CD4-positive, alpha-beta memory T cell (primary cell): ENCODE results near the gene SLC17A7. TPM values are rescaled to one million over a fixed set of nuclear protein-coding genes. Genes with fewer than 3 reads are reported as not detected.

ENCODE experiments used
- CTCF ChIA-PET: fragments of 350-600 bp; sonication (Branson Sonifier 250); formaldehyde crosslinking; loops from one replicate; lab custom pipeline; 2021; ENCODE audit warnings: inconsistent platforms; ENCODE audit not compliant: partially characterized antibody; lab: Charles Lee
- POLR2A ChIA-PET: fragments of 350-600 bp; sonication (Branson Sonifier 250); formaldehyde crosslinking; loops from one replicate; lab custom pipeline; 2021; ENCODE audit not compliant: partially characterized antibody; lab: Charles Lee
- DNase-seq, 5 donors: peaks; one replicate each; pipeline versions ENCODE4 v3.0.0 to v3.0.0-alpha.2; 2020 to 2022; ENCODE audit warnings: mixed read lengths in 1 of 5
- H3K27ac ChIP-seq: one replicate; pipeline ENCODE4 v1.7.0; 2013; ENCODE audit warnings: low read depth, low read length
- H3K27me3 ChIP-seq: 2 replicates; pipeline ENCODE4 v1.7.0; 2013; ENCODE audit warnings: mild to moderate bottlenecking, low read length, moderate library complexity; ENCODE audit not compliant: insufficient read depth
- H3K36me3 ChIP-seq: 2 replicates; pipeline ENCODE4 v1.7.0; 2013; ENCODE audit warnings: mild to moderate bottlenecking, low read length, moderate library complexity; ENCODE audit not compliant: insufficient read depth
- H3K4me1 ChIP-seq: 2 replicates; pipeline ENCODE4 v1.7.0; 2013; ENCODE audit warnings: mild to moderate bottlenecking, low read length, moderate library complexity; ENCODE audit not compliant: insufficient read depth
- H3K4me3 ChIP-seq, 2 donors: one replicate each; pipeline ENCODE4 v1.7.0; 2013; ENCODE audit warnings: low read length in 2 of 2, mild to moderate bottlenecking in 1 of 2
- H3K9me3 ChIP-seq, 2 donors: one replicate each; pipeline ENCODE4 v1.7.0; 2013; ENCODE audit warnings: low read length in 2 of 2, control low read depth in 1 of 2; ENCODE audit not compliant: control insufficient read depth in 1 of 2
- H3K27ac Mint-ChIP-seq, 7 donors: one replicate each; pipeline ENCODE4 v1.8.0; 2020 to 2021; ENCODE audit warnings: mixed read lengths in 7 of 7, mild to moderate bottlenecking in 6 of 7, inconsistent platforms in 3 of 7, moderate library complexity in 3 of 7
- H3K27me3 Mint-ChIP-seq, 2 donors: one replicate each; pipeline ENCODE4 v1.8.0; 2020 to 2021; ENCODE audit warnings: mixed read lengths in 2 of 2
- H3K36me3 Mint-ChIP-seq, 2 donors: one replicate each; pipeline ENCODE4 v1.8.0; 2020 to 2021; ENCODE audit warnings: mixed read lengths in 2 of 2, inconsistent platforms in 1 of 2, mild to moderate bottlenecking in 1 of 2
- H3K4me1 Mint-ChIP-seq, 4 donors: one replicate each; pipeline ENCODE4 v1.8.0; 2020 to 2021; ENCODE audit warnings: mixed read lengths in 4 of 4, mild to moderate bottlenecking in 1 of 4
- H3K4me3 Mint-ChIP-seq, 8 donors: one replicate each; pipeline ENCODE4 v1.8.0; 2020 to 2021; ENCODE audit warnings: mixed read lengths in 8 of 8, mild to moderate bottlenecking in 7 of 8, moderate library complexity in 6 of 8, inconsistent platforms in 3 of 8
- H3K9me3 Mint-ChIP-seq, 8 donors: one replicate each; pipeline ENCODE4 v1.8.0; 2020 to 2021; ENCODE audit warnings: mixed read lengths in 8 of 8, mild to moderate bottlenecking in 5 of 8, inconsistent platforms in 3 of 8, moderate library complexity in 1 of 8
- intact Hi-C: fragments of 100-400 bp; cut with micrococcal nuclease; formaldehyde crosslinking; loops from one replicate; pipeline ENCODE4 v1.15.1; 2023
- polyA plus RNA-seq, 2 donors: library from polyadenylated mRNA; unstranded; fragments of 300-500 nt; fragmentation: Illumina TruSeq; gene quantifications; one replicate each; pipeline ENCODE4 v1.2.3, GENCODE V29; 2021
- total RNA-seq, 2 experiments: library from RNA; stranded (reverse); gene quantifications; one replicate each; pipeline ENCODE4 v1.2.3, GENCODE V29; 2021

Gene SLC17A7
- total and polyA plus RNA-seq, 4 experiments from 2014 or later: 0.15 to 0.25 TPM; not detected in 2

GRCh38 chr19:49487277-49488045 lies 46.1 kb upstream of the SLC17A7 start, which contains the start of gene RPL13A:
Gene RPL13A (plus strand): TSS chr19:49487608. CDS start chr19:49487630, 22 bp downstream.
- Histone ChIP-seq H3K27ac (peak within 1 kb of the TSS; percentile 85), H3K4me1 (peaks cover 39% of the 10 kb centered on the region), H3K27me3 (no peaks in the 10 kb centered on the region), H3K36me3 (peaks cover 47% of the 10 kb centered on the region), H3K4me3 (peak within 1 kb of the TSS; percentile 98 to 99), H3K9me3 (no peaks in the 10 kb centered on the region)
- DNase-seq: peak; percentile 98 to 100 (median 100)
- peaks cover 18 to 55% (median 36%) of the 10 kb centered on the region in 4 donors for H3K4me1 Mint-ChIP-seq
- H3K27ac Mint-ChIP-seq: peak within 1 kb of the TSS; percentile 95 to 98 (median 98)
- ChIA-PET CTCF (interaction anchor here (0.5 to 2.9 kb wide), 4 partner anchors 9 to 494 kb away, joined by 3 to 11 read pairs (median 10); partner anchors contain the start of genes FLT3LG and RUVBL2), POLR2A (interaction anchor here (0.6 to 4.5 kb wide), 33 partner anchors 10 to 389 kb away, joined by 3 to 79 read pairs (median 5); partner anchors contain the start of genes ALDH16A1, BCL2L12, CD37 and FCGRT)
- H3K9me3 Mint-ChIP-seq: peaks cover 0 to 12% (median 0%) of the 10 kb centered on the region in 8 donors
- H3K36me3 Mint-ChIP-seq: peaks cover 51 to 78% of the 10 kb centered on the region in 2 donors
- intact Hi-C loops: loop anchor here (1.0 kb wide), 3 partner anchors 9 to 34 kb away; partner anchors contain the start of genes ALDH16A1, FLT3LG and RPS11
- no peaks in the 10 kb centered on the region for H3K27me3 Mint-ChIP-seq
- H3K4me3 Mint-ChIP-seq: peak within 1 kb of the TSS; percentile 94 to 100 (median 98)

GRCh38 chr19:49486710-49487276 lies 45.5 kb upstream of the SLC17A7 start:
- Mint-ChIP-seq H3K9me3 (peaks cover 0 to 12% (median 0%) of the 10 kb centered on the region in 8 donors), H3K4me3 (peak overlapping the region in 7 of 8 donors; percentile 94 to 100 (median 98)), H3K27me3 (no peaks in the 10 kb centered on the region), H3K36me3 (peaks cover 44 to 78% of the 10 kb centered on the region in 2 donors), H3K27ac (peak overlapping the region; percentile 95 to 98 (median 98)), H3K4me1 (peaks cover 16 to 48% (median 33%) of the 10 kb centered on the region in 4 donors)
- Histone ChIP-seq H3K27ac (peak overlapping the region; percentile 85), H3K9me3 (no peaks in the 10 kb centered on the region), H3K36me3 (peaks cover 43% of the 10 kb centered on the region), H3K4me3 (no peak overlapping the region), H3K4me1 (peaks cover 32% of the 10 kb centered on the region), H3K27me3 (no peaks in the 10 kb centered on the region)
- no peak for DNase-seq
- intact Hi-C loops: loop anchor here (1.0 kb wide), 3 partner anchors 10 to 33 kb away; partner anchors contain the start of genes ALDH16A1, FLT3LG and RPS11
- ChIA-PET POLR2A (interaction anchor here (1.0 to 4.5 kb wide), 21 partner anchors 10 to 190 kb away, joined by 3 to 79 read pairs (median 6); partner anchors contain the start of genes ALDH16A1, BCL2L12, FLT3LG and IRF3), CTCF (interaction anchor here (0.5 kb wide), 1 partner anchor 493 kb away, joined by 3 read pairs; the partner anchor contains the start of gene RUVBL2)

- intact Hi-C loops: no loop called here
- Mint-ChIP-seq H3K4me1 (peaks cover 18 to 44% (median 32%) of the 10 kb centered on the region in 4 donors), H3K9me3 (peaks cover 0 to 14% (median 0%) of the 10 kb centered on the region in 8 donors), H3K4me3 (peak overlapping the region in 2 of 8 donors; percentile 43 to 71), H3K27me3 (no peaks in the 10 kb centered on the region), H3K27ac (peak overlapping the region; percentile 37 to 94 (median 87)), H3K36me3 (peaks cover 42 to 75% of the 10 kb centered on the region in 2 donors)
- H3K4me3 ChIP-seq: no peak overlapping the region
- peaks cover 30% of the 10 kb centered on the region for H3K4me1 ChIP-seq
- H3K27me3 ChIP-seq: no peaks in the 10 kb centered on the region
- ChIA-PET POLR2A (interaction anchor here (1.0 to 4.5 kb wide), 5 partner anchors 9 to 79 kb away, joined by 3 to 79 read pairs (median 4); no protein-coding TSS in a partner anchor), CTCF (no interaction called here)
- no peak for DNase-seq
- H3K27ac ChIP-seq: no peak overlapping the region
- no peaks in the 10 kb centered on the region for H3K9me3 ChIP-seq
- peaks cover 41% of the 10 kb centered on the region for H3K36me3 ChIP-seq
Measured at GRCh38 chr19:49486232-49486631, 44.9 kb upstream of the SLC17A7 start.

- H3K4me1 ChIP-seq: peaks cover 33% of the 10 kb centered on the region
- Mint-ChIP-seq H3K36me3 (peaks cover 17 to 52% of the 10 kb centered on the region in 2 donors), H3K4me3 (peak overlapping the region in 1 of 8 donors; percentile 17), H3K27ac (peak overlapping the region in 6 of 7 donors; percentile 6 to 90 (median 70)), H3K27me3 (no peaks in the 10 kb centered on the region), H3K9me3 (peaks cover 0 to 2% (median 0%) of the 10 kb centered on the region in 8 donors), H3K4me1 (peaks cover 8 to 29% (median 16%) of the 10 kb centered on the region in 4 donors)
- intact Hi-C loops: no loop called here
- CTCF ChIA-PET: interaction anchor here (2.8 kb wide), 1 partner anchor 9 kb away, joined by 13 read pairs; the partner anchor contains the start of gene FLT3LG
- no peak overlapping the region for H3K27ac ChIP-seq
- DNase-seq: no peak
- H3K9me3 ChIP-seq: no peaks in the 10 kb centered on the region
- no peak overlapping the region for H3K4me3 ChIP-seq
- H3K27me3 ChIP-seq: no peaks in the 10 kb centered on the region
- peaks cover 42% of the 10 kb centered on the region for H3K36me3 ChIP-seq
- POLR2A ChIA-PET: interaction anchor here (1.2 kb wide), 1 partner anchor 11 kb away, joined by 5 read pairs; no protein-coding TSS in a partner anchor
Measured at GRCh38 chr19:49481020-49481683, 39.8 kb upstream of the SLC17A7 start.

GRCh38 chr19:49479975-49480628 lies 38.8 kb upstream of the SLC17A7 start:
- H3K27ac ChIP-seq: no peak overlapping the region
- POLR2A ChIA-PET: interaction anchor here (1.7 kb wide), 1 partner anchor 12 kb away, joined by 5 read pairs; no protein-coding TSS in a partner anchor
- H3K4me1 ChIP-seq: peaks cover 38% of the 10 kb centered on the region
- H3K27ac Mint-ChIP-seq: peak overlapping the region in 2 of 7 donors; percentile 41 to 84
- intact Hi-C loops: no loop called here
- H3K4me3 Mint-ChIP-seq: peak overlapping the region in 2 of 8 donors; percentile 6 to 35
- no peaks in the 10 kb centered on the region for H3K27me3 Mint-ChIP-seq
- no peaks in the 10 kb centered on the region for H3K27me3 ChIP-seq
- H3K4me3 ChIP-seq: no peak overlapping the region
- CTCF ChIA-PET: no interaction called here
- peaks cover 41% of the 10 kb centered on the region for H3K36me3 ChIP-seq
- no peak for DNase-seq
- peaks cover 11 to 37% (median 21%) of the 10 kb centered on the region in 4 donors for H3K4me1 Mint-ChIP-seq
- H3K9me3 ChIP-seq: no peaks in the 10 kb centered on the region
- H3K36me3 Mint-ChIP-seq: peaks cover 21 to 51% of the 10 kb centered on the region in 2 donors
- peaks cover 0 to 2% (median 0%) of the 10 kb centered on the region in 8 donors for H3K9me3 Mint-ChIP-seq
